ENCODE measurements around the gene C1orf35.

The C1orf35 gene

DNA sequence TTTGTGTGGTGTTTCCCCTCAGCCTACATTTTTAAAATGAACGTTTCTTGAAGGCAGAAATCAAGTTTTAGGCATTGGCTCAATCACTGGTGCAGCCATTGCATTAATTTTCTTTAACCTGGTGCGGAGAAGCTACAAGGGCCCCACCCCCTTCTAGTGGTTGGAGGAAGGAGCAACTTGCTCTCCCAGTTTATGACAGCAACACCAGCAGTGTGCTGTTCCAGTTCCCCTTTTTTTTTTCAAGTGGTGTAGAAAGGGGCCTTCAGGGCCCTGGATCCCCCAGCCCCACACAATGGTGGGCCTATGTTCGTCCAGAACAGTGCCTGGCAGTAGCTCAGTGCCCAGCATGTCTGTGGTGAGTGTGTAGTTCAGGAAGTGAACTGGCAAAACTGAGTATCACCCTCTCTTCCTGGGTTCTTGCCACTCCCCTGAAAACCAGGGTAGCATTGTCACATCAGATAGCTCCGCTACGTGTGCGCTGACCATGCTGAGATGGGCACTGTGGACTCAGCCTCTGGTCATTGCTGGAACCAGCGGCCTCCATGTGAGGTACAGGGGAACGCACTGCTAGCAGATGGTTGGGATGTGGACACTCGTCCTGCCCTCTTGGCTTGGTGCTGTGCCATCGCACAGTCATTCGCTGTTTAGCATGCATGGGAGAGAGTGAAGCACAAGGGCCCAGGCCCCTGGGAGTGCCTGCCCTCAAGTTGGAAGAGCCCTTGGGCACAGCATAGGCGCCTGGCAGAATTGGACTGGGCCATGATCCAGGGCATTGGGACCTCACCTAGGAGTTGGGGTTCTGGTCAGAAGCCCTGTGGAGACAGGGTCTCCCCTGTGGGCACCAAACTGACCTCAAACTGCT is 13.4 kb downstream of the C1orf35 start:
- ATAC-seq = no peak
- no peak for TF ChIP-seq ESRRG (CRISPR knock-in tag; IDR thresholded peaks at IDR 0.05)
- TF ChIP-seq CSRNP3 (CRISPR knock-in tag; IDR thresholded peaks at IDR 0.05) = no peak
- TF ChIP-seq CSDC2 (CRISPR knock-in tag; IDR thresholded peaks at IDR 0.05) = no peak
- TF ChIP-seq PPARA (CRISPR knock-in tag; IDR thresholded peaks at IDR 0.05; ENCODE audit: borderline replicate concordance) = no peak
- no peak for TF ChIP-seq ZFP30 (CRISPR knock-in tag; IDR thresholded peaks at IDR 0.05)
- TF ChIP-seq PATZ1 (CRISPR knock-in tag; IDR thresholded peaks at IDR 0.05; ENCODE audit: borderline replicate concordance) = no peak
- no peak for TF ChIP-seq ARNTL (CRISPR knock-in tag; IDR thresholded peaks at IDR 0.05; ENCODE audit: borderline replicate concordance, low read depth)

- no peak for ATAC-seq
Measured at GRCh38 chr1:228088586-228089498, 14.3 kb downstream of the C1orf35 start.

GRCh38 chr1:228087771-228088251 is 15.3 kb downstream of the C1orf35 start:
- ATAC-seq = peak; percentile 77

More at GRCh38 chr1:228088586-228089498, 14.3 kb downstream of the C1orf35 start:
- TF ChIP-seq CSDC2 (CRISPR knock-in tag; IDR thresholded peaks at IDR 0.05) (no peak), OSR1 (CRISPR knock-in tag; IDR thresholded peaks at IDR 0.05) (no peak), ZFP30 (CRISPR knock-in tag; IDR thresholded peaks at IDR 0.05) (no peak)

GRCh38 chr1:228085287-228085951 is 17.7 kb downstream of the C1orf35 start:
- no peak for ATAC-seq
- TF ChIP-seq TOX (CRISPR knock-in tag; IDR thresholded peaks at IDR 0.05; ENCODE audit: borderline replicate concordance) (no peak), CSDC2 (CRISPR knock-in tag; IDR thresholded peaks at IDR 0.05) (no peak), ZC3H10 (CRISPR knock-in tag; IDR thresholded peaks at IDR 0.05) (no peak), SNAI2 (CRISPR knock-in tag; IDR thresholded peaks at IDR 0.05) (no peak), ZNF565 (CRISPR knock-in tag; conservative IDR thresholded peaks at IDR 0.05; ENCODE audit: low read depth) (no peak), PATZ1 (CRISPR knock-in tag; IDR thresholded peaks at IDR 0.05; ENCODE audit: borderline replicate concordance) (no peak), ESRRG (CRISPR knock-in tag; IDR thresholded peaks at IDR 0.05) (no peak), OSR1 (CRISPR knock-in tag; IDR thresholded peaks at IDR 0.05) (no peak), ZNF70 (CRISPR knock-in tag; IDR thresholded peaks at IDR 0.05) (no peak), RARB (CRISPR knock-in tag; IDR thresholded peaks at IDR 0.05) (no peak), ZFP3 (CRISPR knock-in tag; IDR thresholded peaks at IDR 0.05) (no peak), ZFP30 (CRISPR knock-in tag; IDR thresholded peaks at IDR 0.05) (no peak), ISL1 (CRISPR knock-in tag; IDR thresholded peaks at IDR 0.05) (no peak), GLIS3 (CRISPR knock-in tag; IDR thresholded peaks at IDR 0.05) (no peak), ARNTL (CRISPR knock-in tag; IDR thresholded peaks at IDR 0.05; ENCODE audit: borderline replicate concordance, low read depth) (no peak), CSRNP3 (CRISPR knock-in tag; IDR thresholded peaks at IDR 0.05) (no peak), PPARA (CRISPR knock-in tag; IDR thresholded peaks at IDR 0.05; ENCODE audit: borderline replicate concordance) (no peak)
- TF ChIP-seq, protein P1, sequence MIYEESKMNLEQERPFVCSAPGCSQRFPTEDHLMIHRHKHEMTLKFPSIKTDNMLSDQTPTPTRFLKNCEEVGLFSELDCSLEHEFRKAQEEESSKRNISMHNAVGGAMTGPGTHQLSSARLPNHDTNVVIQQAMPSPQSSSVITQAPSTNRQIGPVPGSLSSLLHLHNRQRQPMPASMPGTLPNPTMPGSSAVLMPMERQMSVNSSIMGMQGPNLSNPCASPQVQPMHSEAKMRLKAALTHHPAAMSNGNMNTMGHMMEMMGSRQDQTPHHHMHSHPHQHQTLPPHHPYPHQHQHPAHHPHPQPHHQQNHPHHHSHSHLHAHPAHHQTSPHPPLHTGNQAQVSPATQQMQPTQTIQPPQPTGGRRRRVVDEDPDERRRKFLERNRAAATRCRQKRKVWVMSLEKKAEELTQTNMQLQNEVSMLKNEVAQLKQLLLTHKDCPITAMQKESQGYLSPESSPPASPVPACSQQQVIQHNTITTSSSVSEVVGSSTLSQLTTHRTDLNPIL (CRISPR knock-in tag; IDR thresholded peaks at IDR 0.05; ENCODE audit: low read depth) = no peak
- TF ChIP-seq, protein P2, sequence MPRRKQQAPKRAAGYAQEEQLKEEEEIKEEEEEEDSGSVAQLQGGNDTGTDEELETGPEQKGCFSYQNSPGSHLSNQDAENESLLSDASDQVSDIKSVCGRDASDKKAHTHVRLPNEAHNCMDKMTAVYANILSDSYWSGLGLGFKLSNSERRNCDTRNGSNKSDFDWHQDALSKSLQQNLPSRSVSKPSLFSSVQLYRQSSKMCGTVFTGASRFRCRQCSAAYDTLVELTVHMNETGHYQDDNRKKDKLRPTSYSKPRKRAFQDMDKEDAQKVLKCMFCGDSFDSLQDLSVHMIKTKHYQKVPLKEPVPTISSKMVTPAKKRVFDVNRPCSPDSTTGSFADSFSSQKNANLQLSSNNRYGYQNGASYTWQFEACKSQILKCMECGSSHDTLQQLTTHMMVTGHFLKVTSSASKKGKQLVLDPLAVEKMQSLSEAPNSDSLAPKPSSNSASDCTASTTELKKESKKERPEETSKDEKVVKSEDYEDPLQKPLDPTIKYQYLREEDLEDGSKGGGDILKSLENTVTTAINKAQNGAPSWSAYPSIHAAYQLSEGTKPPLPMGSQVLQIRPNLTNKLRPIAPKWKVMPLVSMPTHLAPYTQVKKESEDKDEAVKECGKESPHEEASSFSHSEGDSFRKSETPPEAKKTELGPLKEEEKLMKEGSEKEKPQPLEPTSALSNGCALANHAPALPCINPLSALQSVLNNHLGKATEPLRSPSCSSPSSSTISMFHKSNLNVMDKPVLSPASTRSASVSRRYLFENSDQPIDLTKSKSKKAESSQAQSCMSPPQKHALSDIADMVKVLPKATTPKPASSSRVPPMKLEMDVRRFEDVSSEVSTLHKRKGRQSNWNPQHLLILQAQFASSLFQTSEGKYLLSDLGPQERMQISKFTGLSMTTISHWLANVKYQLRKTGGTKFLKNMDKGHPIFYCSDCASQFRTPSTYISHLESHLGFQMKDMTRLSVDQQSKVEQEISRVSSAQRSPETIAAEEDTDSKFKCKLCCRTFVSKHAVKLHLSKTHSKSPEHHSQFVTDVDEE (CRISPR knock-in tag; IDR thresholded peaks at IDR 0.05) = no peak

More at GRCh38 chr1:228087771-228088251, 15.3 kb downstream of the C1orf35 start:
- TF ChIP-seq ZFP30 (CRISPR knock-in tag; IDR thresholded peaks at IDR 0.05) (no peak), TOX (CRISPR knock-in tag; IDR thresholded peaks at IDR 0.05; ENCODE audit: borderline replicate concordance) (no peak)
